ENCODE measurements around the gene SETD9. TPM values are rescaled to one million over a fixed set of nuclear protein-coding genes. Genes with fewer than 3 reads are reported as not detected.

SETD9 gene
- total and polyA plus RNA-seq, 2 experiments from 2014 or later, result 13.1 to 19.2 TPM

GRCh38 chr5:56913766-56914165 is 4.4 kb downstream of the SETD9 start (continued):
- TF ChIP-seq CTCF (conservative IDR thresholded peaks at IDR 0.05; ENCODE audit: low read depth in 2 of 2), result no peak

DNA sequence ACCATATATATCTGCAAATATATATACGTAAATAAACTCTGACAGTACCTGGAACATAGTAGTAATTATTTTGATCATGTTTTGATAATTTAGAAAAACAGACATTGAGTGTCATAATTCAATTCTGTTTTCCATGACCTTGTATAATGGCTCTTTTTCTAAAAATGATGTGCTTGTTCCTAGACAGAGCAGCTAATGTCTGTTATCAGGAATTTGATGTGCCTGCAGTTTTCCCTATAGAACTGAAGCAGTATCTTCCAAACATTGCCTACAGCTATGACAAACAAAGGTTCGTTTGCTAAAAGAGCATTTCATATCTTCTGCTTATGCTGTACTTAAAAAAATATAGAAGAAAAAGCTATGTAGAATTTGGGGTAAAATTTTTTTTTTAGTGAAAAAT is 5.3 kb downstream of the SETD9 start:
- DNase-seq (ENCODE audit: low spot score) (no peak), ATAC-seq (no peak)
- H3K79me2 ChIP-seq (replicated peaks; ENCODE audit: insufficient read depth), result peaks cover 7% of the 10 kb centered on the region; the same call in 1 of the 2 replicates
- H3K9me2 ChIP-seq (ENCODE audit: insufficient read depth), result no peaks in the 10 kb centered on the region
- no peaks in the 10 kb centered on the region for H4K20me1 ChIP-seq (replicated peaks; ENCODE audit: insufficient read depth)
- H3K27ac ChIP-seq (ENCODE audit: low read depth), result no peak overlapping the region
- H3K27me3 ChIP-seq (ENCODE audit: insufficient read depth), result no peaks in the 10 kb centered on the region
- H2AFZ ChIP-seq, result no peak overlapping the region
- H3K4me2 ChIP-seq, result no peak overlapping the region
- no peaks in the 10 kb centered on the region for H3K36me3 ChIP-seq (ENCODE audit: insufficient read depth)
- H3K27ac Mint-ChIP-seq, result no peak overlapping the region
- no peaks in the 10 kb centered on the region for H3K9me3 Mint-ChIP-seq
- peaks cover 15% of the 10 kb centered on the region; the same call in 2 of the 3 replicates for H3K36me3 Mint-ChIP-seq (ENCODE audit: low read depth)
- H3K27me3 Mint-ChIP-seq (ENCODE audit: insufficient read depth, low read depth, poor library complexity), result no peaks in the 10 kb centered on the region
- no peak overlapping the region for H3K4me3 Mint-ChIP-seq
- no peaks in the 10 kb centered on the region for H3F3A ChIP-seq (replicated peaks; ENCODE audit: low read depth)
- H3K4me1 Mint-ChIP-seq, result peaks cover 21% of the 10 kb centered on the region
- H3K4me3 ChIP-seq, result no peak overlapping the region
- H3K4me1 ChIP-seq (ENCODE audit: insufficient read depth), result peaks cover 8% of the 10 kb centered on the region
- TF ChIP-seq ZNF114 (CRISPR knock-in tag; IDR thresholded peaks at IDR 0.05), result no peak
- no peak for TF ChIP-seq ZNF331 (CRISPR knock-in tag; IDR thresholded peaks at IDR 0.05; ENCODE audit: low read depth)
- TF ChIP-seq, protein P1, sequence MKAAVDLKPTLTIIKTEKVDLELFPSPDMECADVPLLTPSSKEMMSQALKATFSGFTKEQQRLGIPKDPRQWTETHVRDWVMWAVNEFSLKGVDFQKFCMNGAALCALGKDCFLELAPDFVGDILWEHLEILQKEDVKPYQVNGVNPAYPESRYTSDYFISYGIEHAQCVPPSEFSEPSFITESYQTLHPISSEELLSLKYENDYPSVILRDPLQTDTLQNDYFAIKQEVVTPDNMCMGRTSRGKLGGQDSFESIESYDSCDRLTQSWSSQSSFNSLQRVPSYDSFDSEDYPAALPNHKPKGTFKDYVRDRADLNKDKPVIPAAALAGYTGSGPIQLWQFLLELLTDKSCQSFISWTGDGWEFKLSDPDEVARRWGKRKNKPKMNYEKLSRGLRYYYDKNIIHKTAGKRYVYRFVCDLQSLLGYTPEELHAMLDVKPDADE (IDR thresholded peaks at IDR 0.05), result no peak
- TF ChIP-seq CTCF (conservative IDR thresholded peaks at IDR 0.05; ENCODE audit: low read depth in 2 of 2), result no peak
- TF ChIP-seq ZNF462 (CRISPR knock-in tag; IDR thresholded peaks at IDR 0.05), result no peak
- no peak for TF ChIP-seq STAT1 (IDR thresholded peaks at IDR 0.05; ENCODE audit: unreplicated experiment)
- no peak for TF ChIP-seq EZH2 (IDR thresholded peaks at IDR 0.05; ENCODE audit: low read depth, unreplicated experiment)
- TF ChIP-seq CREB1 (CRISPR knock-in tag; IDR thresholded peaks at IDR 0.05; ENCODE audit: low read depth), result no peak
- TF ChIP-seq POLR2AphosphoS5 (IDR thresholded peaks at IDR 0.05; ENCODE audit: low read depth), result no peak
- TF ChIP-seq, protein P2, sequence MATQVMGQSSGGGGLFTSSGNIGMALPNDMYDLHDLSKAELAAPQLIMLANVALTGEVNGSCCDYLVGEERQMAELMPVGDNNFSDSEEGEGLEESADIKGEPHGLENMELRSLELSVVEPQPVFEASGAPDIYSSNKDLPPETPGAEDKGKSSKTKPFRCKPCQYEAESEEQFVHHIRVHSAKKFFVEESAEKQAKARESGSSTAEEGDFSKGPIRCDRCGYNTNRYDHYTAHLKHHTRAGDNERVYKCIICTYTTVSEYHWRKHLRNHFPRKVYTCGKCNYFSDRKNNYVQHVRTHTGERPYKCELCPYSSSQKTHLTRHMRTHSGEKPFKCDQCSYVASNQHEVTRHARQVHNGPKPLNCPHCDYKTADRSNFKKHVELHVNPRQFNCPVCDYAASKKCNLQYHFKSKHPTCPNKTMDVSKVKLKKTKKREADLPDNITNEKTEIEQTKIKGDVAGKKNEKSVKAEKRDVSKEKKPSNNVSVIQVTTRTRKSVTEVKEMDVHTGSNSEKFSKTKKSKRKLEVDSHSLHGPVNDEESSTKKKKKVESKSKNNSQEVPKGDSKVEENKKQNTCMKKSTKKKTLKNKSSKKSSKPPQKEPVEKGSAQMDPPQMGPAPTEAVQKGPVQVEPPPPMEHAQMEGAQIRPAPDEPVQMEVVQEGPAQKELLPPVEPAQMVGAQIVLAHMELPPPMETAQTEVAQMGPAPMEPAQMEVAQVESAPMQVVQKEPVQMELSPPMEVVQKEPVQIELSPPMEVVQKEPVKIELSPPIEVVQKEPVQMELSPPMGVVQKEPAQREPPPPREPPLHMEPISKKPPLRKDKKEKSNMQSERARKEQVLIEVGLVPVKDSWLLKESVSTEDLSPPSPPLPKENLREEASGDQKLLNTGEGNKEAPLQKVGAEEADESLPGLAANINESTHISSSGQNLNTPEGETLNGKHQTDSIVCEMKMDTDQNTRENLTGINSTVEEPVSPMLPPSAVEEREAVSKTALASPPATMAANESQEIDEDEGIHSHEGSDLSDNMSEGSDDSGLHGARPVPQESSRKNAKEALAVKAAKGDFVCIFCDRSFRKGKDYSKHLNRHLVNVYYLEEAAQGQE (IDR thresholded peaks at IDR 0.05; ENCODE audit: unreplicated experiment), result no peak

All from GM23338 (cell line).